Heart left ventricle (tissue), 13 donors: ENCODE data around the gene CELSR1.

ENCODE experiments used
- CTCF ChIP-seq, 12 donors: fragments of 200-600 bp; sonication (generic) in 4 of 12; IDR thresholded peaks; one replicate each; pipeline versions ENCODE4 v1.5.0 to v1.8.0; 2018 to 2022; ENCODE audit warnings: antibody characterized with exemption in 12 of 12, mild to moderate bottlenecking in 5 of 12
- POLR2A ChIP-seq, 2 donors: fragments of 450-650 bp; IDR thresholded peaks; one replicate each; pipeline ENCODE4 v1.6.1; 2017; ENCODE audit warnings: antibody characterized with exemption in 2 of 2, mild to moderate bottlenecking in 2 of 2, moderate library complexity in 2 of 2
- donor health status: ischemic (EF 13 %, LVEDD 7.1; RV severe dilation, severe dysfunction).
- donor health status: DM: no; HTN: yes; CAD: no.
- donor health status: DM: no; HTN: no; CAD: no.
- donor health status: ischemic (EF 25% LVEDD 6.9; RV normal size, moderate dysfunction).
- donor health status: ischemic (EF 25% LVEDD 5.7; RV mildly dilated, moderate dysfunction).
- donor health status: ischemic (EF 35%, LVEDD 5.7; RV mildly dilated, moderate dysfunction).
- donor health status: nonischemic (EF 11% LVEDD 7.7; RV severe dilation, severe dysfunction).
- donor health status: DM: yes; HTN: yes; CAD: no.
- donor health status: PGD.
- donor health status: ischemic (EF 29% LVEDD 5.4; RV normal size, mild dysfunction).
- donor health status: nonischemic (EF 23%, LVEDD 6.1; RV moderate dilation, normal function).

GRCh38 chr22:46490538-46490937, 46.9 kb downstream of the CELSR1 start:
- no peak for TF ChIP-seq CTCF (IDR thresholded peaks at IDR 0.05)
- TF ChIP-seq POLR2A (IDR thresholded peaks at IDR 0.05), result no peak
